HepG2 (cell line): ENCODE measurements around the gene RTF1.

Experiments
- CREB1 ChIP-seq, 2 experiments: fragments of 450-650 bp in 1 of 2; IDR thresholded peaks; 2 replicates each; pipeline ENCODE4 v1.6.1; 2016 to 2017; ENCODE audit warnings: control low read depth in 1 of 2, mild to moderate bottlenecking in 1 of 2, missing compliant biosample characterization in 1 of 2, missing genetic modification characterization in 1 of 2
- POLR2AphosphoS5 ChIP-seq: IDR thresholded peaks from 2 replicates; pipeline ENCODE4 v1.6.1; 2012; ENCODE audit warnings: low read depth, low read length
- TAF1 ChIP-seq: sonication (generic); formaldehyde crosslinking; IDR thresholded peaks from 2 replicates; pipeline ENCODE4 v1.4.0; 2020; ENCODE audit warnings: missing genetic modification reagents
- TBP ChIP-seq: sonication (generic); formaldehyde crosslinking; IDR thresholded peaks from 2 replicates; pipeline ENCODE4 v1.5.0; 2020; ENCODE audit warnings: missing genetic modification reagents
- ZBTB20 ChIP-seq: sonication (generic); formaldehyde crosslinking; IDR thresholded peaks from 2 replicates; pipeline ENCODE4 v1.8.1; 2023; ENCODE audit warnings: missing genetic modification reagents, low read depth, mild to moderate bottlenecking, borderline replicate concordance
- ZNF24 ChIP-seq: fragments of 450-650 bp; IDR thresholded peaks from 2 replicates; pipeline ENCODE4 v1.6.1; 2017; ENCODE audit warnings: antibody characterized with exemption, mild to moderate bottlenecking
- ZNF331 ChIP-seq: sonication (generic); formaldehyde crosslinking; IDR thresholded peaks from 2 replicates; pipeline ENCODE4 v1.4.0; 2020; ENCODE audit warnings: missing genetic modification reagents
- TF ChIP-seq, protein P1 (sequence below): IDR thresholded peaks from 2 replicates; pipeline ENCODE4 v1.6.1; 2012; ENCODE audit warnings: low read depth, low read length, improper control_type of control experiment
- TF ChIP-seq, protein P2 (sequence below): IDR thresholded peaks from 2 replicates; pipeline ENCODE4 v1.6.1; 2016; ENCODE audit warnings: low read depth, borderline replicate concordance
- TF ChIP-seq, protein P3 (sequence below): sonication (generic); formaldehyde crosslinking; IDR thresholded peaks from 2 replicates; pipeline ENCODE4 v1.5.1; 2020; ENCODE audit warnings: mild to moderate bottlenecking, moderate library complexity, missing genetic modification reagents
- TF ChIP-seq, protein P4 (sequence below): sonication (generic); formaldehyde crosslinking; IDR thresholded peaks from 2 replicates; pipeline ENCODE4 v1.5.0; 2020; ENCODE audit warnings: mild to moderate bottlenecking, missing genetic modification reagents, moderate library complexity
- TF ChIP-seq, protein P5 (sequence below): sonication (generic); formaldehyde crosslinking; IDR thresholded peaks from 2 replicates; pipeline ENCODE4 v1.9.0; 2021; ENCODE audit warnings: missing genetic modification reagents, borderline replicate concordance

DNA sequence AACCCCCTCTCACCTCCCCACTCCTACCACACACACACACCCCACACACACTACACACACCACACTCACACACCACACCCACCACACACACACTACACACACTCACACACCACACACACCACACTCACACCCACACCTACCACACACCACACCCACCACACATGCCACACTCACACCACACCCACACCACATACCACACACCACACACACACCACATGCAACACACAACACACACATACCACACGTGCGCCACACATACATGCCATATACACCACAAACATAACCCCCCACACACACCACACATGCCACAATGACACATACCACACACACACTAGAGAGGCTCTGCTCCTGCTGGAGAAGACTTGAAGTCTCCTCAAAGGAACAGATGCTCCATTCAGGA is 70.9 kb downstream of the RTF1 start:
- TF ChIP-seq POLR2AphosphoS5 (no peak), ZBTB20 (CRISPR knock-in tag) (no peak), ZNF24 (no peak), CREB1 (IDR thresholded peaks at IDR 0.05) (no peak), CREB1 (CRISPR knock-in tag; IDR thresholded peaks at IDR 0.05) (no peak), TAF1 (CRISPR knock-in tag) (no peak), TBP (no peak), ZNF331 (CRISPR knock-in tag) (no peak)
- TF ChIP-seq, protein P1, sequence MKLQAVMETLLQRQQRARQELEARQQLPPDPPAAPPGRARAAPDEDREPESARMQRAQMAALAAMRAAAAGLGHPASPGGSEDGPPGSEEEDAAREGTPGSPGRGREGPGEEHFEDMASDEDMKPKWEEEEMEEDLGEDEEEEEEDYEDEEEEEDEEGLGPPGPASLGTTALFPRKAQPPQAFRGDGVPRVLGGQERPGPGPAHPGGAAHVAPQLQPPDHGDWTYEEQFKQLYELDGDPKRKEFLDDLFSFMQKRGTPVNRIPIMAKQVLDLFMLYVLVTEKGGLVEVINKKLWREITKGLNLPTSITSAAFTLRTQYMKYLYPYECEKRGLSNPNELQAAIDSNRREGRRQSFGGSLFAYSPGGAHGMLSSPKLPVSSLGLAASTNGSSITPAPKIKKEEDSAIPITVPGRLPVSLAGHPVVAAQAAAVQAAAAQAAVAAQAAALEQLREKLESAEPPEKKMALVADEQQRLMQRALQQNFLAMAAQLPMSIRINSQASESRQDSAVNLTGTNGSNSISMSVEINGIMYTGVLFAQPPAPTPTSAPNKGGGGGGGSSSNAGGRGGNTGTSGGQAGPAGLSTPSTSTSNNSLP = no peak
- TF ChIP-seq, protein P2, sequence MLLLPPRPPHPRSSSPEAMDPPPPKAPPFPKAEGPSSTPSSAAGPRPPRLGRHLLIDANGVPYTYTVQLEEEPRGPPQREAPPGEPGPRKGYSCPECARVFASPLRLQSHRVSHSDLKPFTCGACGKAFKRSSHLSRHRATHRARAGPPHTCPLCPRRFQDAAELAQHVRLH (CRISPR knock-in tag) = no peak
- TF ChIP-seq, protein P3, sequence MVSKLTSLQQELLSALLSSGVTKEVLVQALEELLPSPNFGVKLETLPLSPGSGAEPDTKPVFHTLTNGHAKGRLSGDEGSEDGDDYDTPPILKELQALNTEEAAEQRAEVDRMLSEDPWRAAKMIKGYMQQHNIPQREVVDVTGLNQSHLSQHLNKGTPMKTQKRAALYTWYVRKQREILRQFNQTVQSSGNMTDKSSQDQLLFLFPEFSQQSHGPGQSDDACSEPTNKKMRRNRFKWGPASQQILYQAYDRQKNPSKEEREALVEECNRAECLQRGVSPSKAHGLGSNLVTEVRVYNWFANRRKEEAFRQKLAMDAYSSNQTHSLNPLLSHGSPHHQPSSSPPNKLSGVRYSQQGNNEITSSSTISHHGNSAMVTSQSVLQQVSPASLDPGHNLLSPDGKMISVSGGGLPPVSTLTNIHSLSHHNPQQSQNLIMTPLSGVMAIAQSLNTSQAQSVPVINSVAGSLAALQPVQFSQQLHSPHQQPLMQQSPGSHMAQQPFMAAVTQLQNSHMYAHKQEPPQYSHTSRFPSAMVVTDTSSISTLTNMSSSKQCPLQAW = no peak
- TF ChIP-seq, protein P4, sequence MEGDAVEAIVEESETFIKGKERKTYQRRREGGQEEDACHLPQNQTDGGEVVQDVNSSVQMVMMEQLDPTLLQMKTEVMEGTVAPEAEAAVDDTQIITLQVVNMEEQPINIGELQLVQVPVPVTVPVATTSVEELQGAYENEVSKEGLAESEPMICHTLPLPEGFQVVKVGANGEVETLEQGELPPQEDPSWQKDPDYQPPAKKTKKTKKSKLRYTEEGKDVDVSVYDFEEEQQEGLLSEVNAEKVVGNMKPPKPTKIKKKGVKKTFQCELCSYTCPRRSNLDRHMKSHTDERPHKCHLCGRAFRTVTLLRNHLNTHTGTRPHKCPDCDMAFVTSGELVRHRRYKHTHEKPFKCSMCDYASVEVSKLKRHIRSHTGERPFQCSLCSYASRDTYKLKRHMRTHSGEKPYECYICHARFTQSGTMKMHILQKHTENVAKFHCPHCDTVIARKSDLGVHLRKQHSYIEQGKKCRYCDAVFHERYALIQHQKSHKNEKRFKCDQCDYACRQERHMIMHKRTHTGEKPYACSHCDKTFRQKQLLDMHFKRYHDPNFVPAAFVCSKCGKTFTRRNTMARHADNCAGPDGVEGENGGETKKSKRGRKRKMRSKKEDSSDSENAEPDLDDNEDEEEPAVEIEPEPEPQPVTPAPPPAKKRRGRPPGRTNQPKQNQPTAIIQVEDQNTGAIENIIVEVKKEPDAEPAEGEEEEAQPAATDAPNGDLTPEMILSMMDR (CRISPR knock-in tag) = no peak
- TF ChIP-seq, protein P5, sequence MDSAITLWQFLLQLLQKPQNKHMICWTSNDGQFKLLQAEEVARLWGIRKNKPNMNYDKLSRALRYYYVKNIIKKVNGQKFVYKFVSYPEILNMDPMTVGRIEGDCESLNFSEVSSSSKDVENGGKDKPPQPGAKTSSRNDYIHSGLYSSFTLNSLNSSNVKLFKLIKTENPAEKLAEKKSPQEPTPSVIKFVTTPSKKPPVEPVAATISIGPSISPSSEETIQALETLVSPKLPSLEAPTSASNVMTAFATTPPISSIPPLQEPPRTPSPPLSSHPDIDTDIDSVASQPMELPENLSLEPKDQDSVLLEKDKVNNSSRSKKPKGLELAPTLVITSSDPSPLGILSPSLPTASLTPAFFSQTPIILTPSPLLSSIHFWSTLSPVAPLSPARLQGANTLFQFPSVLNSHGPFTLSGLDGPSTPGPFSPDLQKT (CRISPR knock-in tag) = no peak
